ACC112 (cell line): ENCODE data around the gene OXNAD1.

Experiments
- H2AFZ ChIP-seq: fragments of 200-600 bp; sonication (generic); one replicate; pipeline ENCODE4 v1.6.0; 2017; ENCODE audit warnings: antibody characterized with exemption, low read length; ENCODE audit not compliant: unreplicated experiment
- H3K27ac ChIP-seq: fragments of 200-600 bp; sonication (generic); 2 replicates; pipeline ENCODE4 v1.5.1; 2014; ENCODE audit warnings: low read depth, mild to moderate bottlenecking, antibody characterized with exemption, low read length, moderate library complexity
- H3K27me3 ChIP-seq: fragments of 200-600 bp; sonication (generic); 2 replicates; pipeline ENCODE4 v1.6.1; 2014; ENCODE audit warnings: mild to moderate bottlenecking, antibody characterized with exemption, low read length, moderate library complexity, mixed read lengths; ENCODE audit not compliant: insufficient read depth
- H3K36me3 ChIP-seq: fragments of 200-600 bp; sonication (generic); 2 replicates; pipeline ENCODE4 v1.6.1; 2016; ENCODE audit warnings: mild to moderate bottlenecking, antibody characterized with exemption, low read length, moderate library complexity, mixed read lengths; ENCODE audit not compliant: insufficient read depth
- H3K4me1 ChIP-seq: fragments of 200-600 bp; sonication (generic); one replicate; pipeline ENCODE4 v1.6.1; 2016; ENCODE audit warnings: low read length, mixed read lengths; ENCODE audit not compliant: insufficient read depth, unreplicated experiment, control insufficient read depth
- H3K4me3 ChIP-seq: fragments of 200-600 bp; sonication (generic); 2 replicates; pipeline ENCODE4 v1.5.1; 2014; ENCODE audit warnings: mild to moderate bottlenecking, low read depth, low read length
- H3K79me2 ChIP-seq: fragments of 200-600 bp; sonication (generic); one replicate; pipeline ENCODE4 v1.6.0; 2016; ENCODE audit warnings: low read length; ENCODE audit not compliant: control insufficient read depth, unreplicated experiment, insufficient read depth

Gene OXNAD1

DNA sequence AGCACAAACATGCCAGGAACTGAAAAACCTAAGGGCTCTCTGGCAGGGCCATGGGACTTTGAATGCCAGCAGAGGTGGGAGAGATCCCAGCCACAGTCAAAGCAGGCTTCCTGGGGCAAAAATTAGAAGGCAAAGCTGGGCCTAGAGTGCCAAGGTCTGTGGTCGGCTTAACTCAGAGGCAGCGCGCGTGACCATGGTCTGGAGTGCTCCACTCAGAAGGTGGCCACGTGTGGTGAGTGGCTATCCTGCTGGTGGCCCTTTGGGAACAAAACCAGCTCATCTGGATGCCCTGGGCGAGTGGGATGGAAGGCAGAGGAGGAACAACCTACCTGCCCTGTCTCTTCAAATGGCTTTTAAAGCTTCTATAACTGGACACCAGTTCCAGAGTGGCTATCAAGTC is 63.1 kb downstream of the OXNAD1 start:
- H3K4me3 ChIP-seq, result no peak overlapping the region
- peaks cover 8% of the 10 kb centered on the region for H3K4me1 ChIP-seq
- H3K27me3 ChIP-seq, result no peaks in the 10 kb centered on the region
- no peak overlapping the region for H3K27ac ChIP-seq
- no peak overlapping the region for H2AFZ ChIP-seq
- H3K36me3 ChIP-seq, result peaks cover 25% of the 10 kb centered on the region
- no peaks in the 10 kb centered on the region for H3K79me2 ChIP-seq

DNA sequence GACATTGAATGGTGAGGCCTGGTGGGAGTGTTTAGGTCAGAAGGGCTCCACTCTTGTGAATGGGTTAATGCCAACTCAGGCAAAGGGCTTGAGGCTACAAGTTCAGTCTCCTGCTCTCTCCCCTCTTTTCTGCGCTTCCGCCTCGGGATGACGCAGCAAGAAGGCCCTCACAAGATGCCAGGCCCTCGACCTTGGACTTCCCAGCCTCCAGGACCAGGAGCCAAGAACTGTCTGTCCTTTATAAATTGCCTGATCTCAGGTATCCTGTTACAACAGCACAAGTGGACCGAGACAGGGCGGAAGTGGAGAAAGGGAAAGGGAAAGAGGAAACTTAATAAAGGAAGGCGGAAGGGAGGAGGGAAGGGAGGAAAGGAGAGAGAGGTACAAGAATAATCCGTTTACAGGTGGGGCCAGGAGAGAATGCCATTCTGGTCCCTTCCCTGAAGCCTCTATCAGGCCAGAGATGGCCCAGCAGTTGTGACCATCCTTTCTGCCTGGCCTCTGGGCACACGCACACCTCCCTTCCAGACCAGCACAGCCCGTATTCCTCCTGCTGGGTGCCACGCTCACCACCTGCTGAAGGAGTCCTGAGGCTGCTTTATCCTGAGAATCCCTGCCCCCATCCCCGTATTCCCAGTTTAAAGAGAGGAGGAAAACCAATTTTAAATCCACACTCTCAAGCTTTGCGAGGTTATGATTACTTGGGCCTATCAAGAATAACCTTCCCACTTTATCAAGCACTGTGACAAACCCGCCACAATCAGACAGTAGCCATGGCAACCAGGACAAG is 64.2 kb downstream of the OXNAD1 start:
- Histone ChIP-seq H3K27ac (no peak overlapping the region), H3K36me3 (peaks cover 27% of the 10 kb centered on the region), H3K4me3 (no peak overlapping the region), H3K27me3 (no peaks in the 10 kb centered on the region), H2AFZ (no peak overlapping the region), H3K4me1 (peaks cover 12% of the 10 kb centered on the region), H3K79me2 (no peaks in the 10 kb centered on the region)

DNA sequence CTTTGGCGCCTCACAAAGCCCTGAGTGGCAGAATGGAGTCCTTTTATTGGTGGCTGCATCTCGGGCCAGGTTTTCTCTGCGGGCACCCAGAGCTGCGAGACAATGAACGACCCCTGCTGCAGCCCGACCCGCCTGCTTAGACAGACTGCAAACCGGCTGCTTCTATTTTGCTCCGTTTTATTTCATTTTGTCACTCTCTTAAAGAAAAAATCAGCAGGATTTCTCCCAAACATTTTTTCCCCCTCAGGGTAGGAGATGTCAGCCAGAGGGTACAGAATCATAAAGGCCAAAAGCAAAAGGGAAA is 64.8 kb downstream of the OXNAD1 start:
- no peak overlapping the region for H3K27ac ChIP-seq
- H2AFZ ChIP-seq, result no peak overlapping the region
- no peaks in the 10 kb centered on the region for H3K79me2 ChIP-seq
- peaks cover 12% of the 10 kb centered on the region for H3K4me1 ChIP-seq
- H3K4me3 ChIP-seq, result no peak overlapping the region
- H3K36me3 ChIP-seq, result peaks cover 32% of the 10 kb centered on the region
- no peaks in the 10 kb centered on the region for H3K27me3 ChIP-seq

DNA sequence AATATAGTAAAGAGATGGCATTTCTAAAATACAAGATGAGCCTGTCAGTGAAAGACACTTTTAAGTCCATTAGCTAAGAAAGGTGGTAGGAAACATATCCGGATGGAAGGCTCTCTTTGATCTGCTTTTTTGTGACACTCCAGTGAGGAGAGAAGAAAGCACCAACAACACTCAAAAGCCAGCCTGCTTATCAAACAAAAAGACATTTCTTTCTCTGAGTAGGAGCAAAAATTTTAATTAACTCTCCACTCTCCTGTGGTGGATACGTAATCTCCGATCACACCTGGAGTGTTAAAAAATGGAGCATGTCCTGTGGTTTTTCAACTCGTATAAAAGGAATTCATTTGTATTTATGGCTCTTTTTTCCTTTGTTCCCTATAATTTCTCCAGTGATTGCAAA is 65.3 kb downstream of the OXNAD1 start:
- Histone ChIP-seq H3K79me2 (no peaks in the 10 kb centered on the region), H3K4me1 (peaks cover 12% of the 10 kb centered on the region), H3K27me3 (no peaks in the 10 kb centered on the region), H2AFZ (no peak overlapping the region), H3K27ac (no peak overlapping the region), H3K36me3 (peaks cover 35% of the 10 kb centered on the region), H3K4me3 (no peak overlapping the region)

DNA sequence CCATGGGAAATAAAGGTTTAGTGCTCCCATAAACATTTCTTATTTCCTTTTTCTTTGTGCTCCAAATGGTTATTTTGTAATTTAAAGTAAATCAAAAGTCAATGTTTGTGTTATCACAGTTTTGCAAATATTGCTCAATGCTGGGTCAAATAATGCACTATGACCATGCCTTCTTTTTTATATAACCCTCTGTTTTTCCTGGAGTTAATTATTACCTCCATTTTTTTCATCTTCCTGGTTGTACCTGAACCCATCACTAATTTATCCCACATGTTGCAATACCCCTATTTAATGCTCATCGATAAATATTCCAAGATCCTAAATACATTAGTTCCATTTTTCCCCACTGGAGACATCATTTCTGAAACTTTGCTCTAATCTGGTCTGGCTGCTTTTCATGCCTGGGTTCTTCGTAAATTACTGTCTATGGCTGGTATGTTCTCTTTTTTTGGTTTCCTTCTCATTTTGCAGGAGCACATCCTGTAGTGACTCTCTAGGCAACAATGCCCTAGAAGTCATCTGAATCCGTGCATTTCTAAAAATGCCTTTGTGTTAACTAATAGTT is 66.4 kb downstream of the OXNAD1 start:
- Histone ChIP-seq H3K4me1 (peaks cover 12% of the 10 kb centered on the region), H3K27ac (no peak overlapping the region), H3K27me3 (no peaks in the 10 kb centered on the region), H2AFZ (no peak overlapping the region), H3K4me3 (no peak overlapping the region), H3K36me3 (peaks cover 35% of the 10 kb centered on the region), H3K79me2 (no peaks in the 10 kb centered on the region)

DNA sequence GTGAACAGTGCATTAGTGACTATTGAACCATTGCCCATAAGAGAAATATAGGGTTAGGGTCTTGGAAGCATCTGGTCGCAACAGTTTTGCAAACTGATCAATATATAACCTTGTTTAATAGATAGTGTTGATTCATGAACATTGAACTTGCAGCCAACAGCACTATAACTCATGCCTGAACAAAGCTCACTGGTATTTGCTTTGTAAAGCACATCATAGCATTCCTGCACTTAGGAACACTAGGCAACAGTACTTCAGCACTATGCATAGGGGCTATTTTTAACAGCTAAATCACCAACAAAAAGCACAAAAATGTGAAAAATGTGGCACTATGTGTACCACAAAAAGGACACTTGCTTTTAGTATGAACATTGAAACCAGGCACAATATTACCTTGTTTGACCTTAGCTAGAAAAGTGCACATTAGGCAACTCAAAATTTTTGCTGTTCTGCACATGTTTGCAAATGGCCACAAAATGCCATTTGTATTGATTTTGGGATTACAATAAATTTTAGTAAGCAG is 68.0 kb downstream of the OXNAD1 start:
- Histone ChIP-seq H3K27me3 (no peaks in the 10 kb centered on the region), H3K27ac (peak overlapping the region; percentile 38), H2AFZ (no peak overlapping the region), H3K36me3 (peaks cover 35% of the 10 kb centered on the region), H3K4me1 (peaks cover 15% of the 10 kb centered on the region), H3K4me3 (no peak overlapping the region), H3K79me2 (no peaks in the 10 kb centered on the region)

DNA sequence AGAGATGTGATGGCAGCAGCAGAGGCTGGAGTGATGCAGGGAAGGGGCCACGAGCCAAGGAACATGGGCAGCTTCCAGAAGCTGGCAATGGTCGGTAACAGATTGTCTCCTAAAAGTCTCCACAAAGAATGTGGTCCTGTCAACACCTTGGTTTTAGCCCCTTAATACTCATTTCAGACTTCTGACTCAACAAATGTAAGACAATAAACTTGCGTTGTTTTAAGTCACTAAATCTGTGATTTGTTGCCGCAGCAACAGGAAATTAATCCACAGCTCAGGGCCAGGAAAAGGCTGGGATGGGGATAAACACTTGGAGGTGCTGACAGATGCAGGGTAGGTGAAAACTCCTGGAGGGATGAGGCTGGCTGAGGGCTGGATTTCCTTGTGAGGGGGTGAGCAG is 69.9 kb downstream of the OXNAD1 start:
- no peaks in the 10 kb centered on the region for H3K27me3 ChIP-seq
- peaks cover 35% of the 10 kb centered on the region for H3K36me3 ChIP-seq
- H2AFZ ChIP-seq, result no peak overlapping the region
- H3K79me2 ChIP-seq, result no peaks in the 10 kb centered on the region
- H3K4me3 ChIP-seq, result no peak overlapping the region
- H3K4me1 ChIP-seq, result peaks cover 31% of the 10 kb centered on the region
- H3K27ac ChIP-seq, result no peak overlapping the region

DNA sequence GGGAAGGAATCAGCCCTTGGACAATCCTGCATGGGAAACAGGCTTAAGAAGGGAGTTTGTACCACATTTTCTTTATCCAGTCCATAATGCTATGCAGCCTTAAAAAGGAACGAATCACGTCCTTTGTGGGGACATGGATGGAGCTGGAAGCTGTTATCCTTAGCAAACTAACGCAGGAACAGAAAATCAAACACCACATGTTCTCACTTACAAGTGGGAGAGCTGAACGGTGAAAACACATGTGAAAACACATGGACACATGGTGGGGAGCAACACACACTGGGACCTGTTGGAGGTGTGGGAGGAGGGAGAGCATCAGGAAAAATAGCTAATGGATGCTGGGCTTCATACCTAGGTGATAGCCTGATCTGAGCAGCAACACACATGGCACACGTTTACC is 70.3 kb downstream of the OXNAD1 start:
- Histone ChIP-seq H3K27ac (no peak overlapping the region), H3K4me3 (no peak overlapping the region), H3K27me3 (no peaks in the 10 kb centered on the region)

DNA sequence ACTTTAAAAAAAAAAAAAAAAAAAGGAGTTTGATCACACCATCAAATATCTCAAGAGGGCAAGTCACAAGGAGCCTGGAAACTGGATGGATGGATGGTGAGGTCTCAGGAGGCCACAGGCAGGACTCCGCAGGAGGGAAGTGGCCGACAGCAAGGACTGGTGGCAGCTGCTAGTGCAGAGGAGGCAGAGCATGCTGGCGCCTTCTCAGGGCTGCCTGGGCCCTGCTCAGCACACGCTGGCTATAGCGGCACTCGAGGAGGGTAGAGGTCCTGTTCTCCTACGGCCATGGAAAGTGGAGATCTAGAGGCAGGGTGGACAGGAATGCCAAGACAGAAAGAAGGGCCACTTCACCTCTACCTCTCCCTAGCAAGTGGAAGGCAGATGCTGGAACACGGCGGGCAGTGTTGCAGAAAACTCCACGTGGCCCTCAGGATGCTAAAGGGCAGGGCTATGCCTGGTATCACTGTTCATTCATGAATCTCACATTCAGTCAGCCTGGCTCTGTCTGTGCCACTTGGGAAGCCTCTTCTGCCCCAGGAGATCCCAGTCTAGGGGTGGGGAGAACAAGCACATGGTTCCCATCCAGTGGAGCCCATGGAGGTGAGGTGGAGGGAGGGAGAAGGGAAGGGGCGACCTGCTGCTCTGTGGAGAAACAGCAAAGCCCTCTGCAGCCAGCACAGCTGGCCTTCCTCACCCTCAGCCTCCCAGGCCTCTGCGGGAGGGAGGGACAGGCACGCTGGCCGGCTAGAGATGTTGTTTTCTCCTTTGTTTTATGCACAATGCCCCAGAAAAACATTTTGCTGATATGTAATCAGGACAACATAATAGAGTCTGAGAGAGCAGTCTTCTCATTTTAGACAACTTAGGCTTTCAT is 71.0 kb downstream of the OXNAD1 start:
- no peak overlapping the region for H3K27ac ChIP-seq

More for the DNA sequence above, 70.3 kb downstream of the OXNAD1 start:
- Histone ChIP-seq H3K36me3 (peaks cover 34% of the 10 kb centered on the region), H3K79me2 (no peaks in the 10 kb centered on the region), H2AFZ (no peak overlapping the region), H3K4me1 (peaks cover 31% of the 10 kb centered on the region)

DNA sequence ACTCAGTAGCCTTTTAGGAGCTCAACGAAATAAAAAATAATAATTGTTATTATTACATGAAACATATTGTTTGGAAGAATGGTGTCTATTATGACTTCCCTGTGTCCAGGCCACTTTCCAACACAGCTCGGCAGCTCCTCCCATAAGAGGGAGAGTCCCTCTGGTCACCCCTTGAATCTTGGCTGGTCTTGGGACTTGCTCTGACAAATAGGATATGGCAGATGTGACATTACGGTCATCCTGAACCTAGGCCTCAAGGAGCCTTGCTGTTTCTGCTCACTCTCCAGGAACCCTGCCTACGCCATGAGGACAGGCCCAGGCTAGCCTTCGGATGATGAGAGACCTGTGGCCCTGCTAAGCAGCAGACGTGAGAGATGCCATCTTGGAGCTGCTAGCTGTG is 71.8 kb downstream of the OXNAD1 start:
- H3K27me3 ChIP-seq, result no peaks in the 10 kb centered on the region
- H2AFZ ChIP-seq, result no peak overlapping the region
- H3K4me3 ChIP-seq, result no peak overlapping the region
- no peak overlapping the region for H3K27ac ChIP-seq
- H3K4me1 ChIP-seq, result peaks cover 31% of the 10 kb centered on the region
- no peaks in the 10 kb centered on the region for H3K79me2 ChIP-seq
- peaks cover 20% of the 10 kb centered on the region for H3K36me3 ChIP-seq

More for the DNA sequence above, 71.0 kb downstream of the OXNAD1 start:
- Histone ChIP-seq H3K27me3 (no peaks in the 10 kb centered on the region), H3K4me1 (peaks cover 31% of the 10 kb centered on the region), H3K4me3 (no peak overlapping the region), H3K79me2 (no peaks in the 10 kb centered on the region), H3K36me3 (peaks cover 28% of the 10 kb centered on the region), H2AFZ (no peak overlapping the region)
